SU-DHL-6 (cell line): ENCODE measurements around the gene ASPHD2.

ENCODE experiments used
- CTCF ChIP-seq: fragments of 200-600 bp; sonication (generic); IDR thresholded peaks from one replicate; pipeline ENCODE4 v1.5.1; 2017; ENCODE audit warnings: antibody characterized with exemption, mild to moderate bottlenecking, low read length, moderate library complexity; ENCODE audit not compliant: insufficient read depth, poor library complexity, severe bottlenecking
- EZH2phosphoT487 ChIP-seq: fragments of 200-600 bp; sonication (generic), shearing (Covaris generic); conservative IDR thresholded peaks from 2 replicates; pipeline ENCODE4 v1.6.1; 2018; ENCODE audit warnings: mild to moderate bottlenecking, antibody characterized with exemption, low read length, moderate library complexity, mixed read lengths

- TF ChIP-seq CTCF (no peak), EZH2phosphoT487 (no peak)
Observed at GRCh38 chr22:26483439-26484359, 54.6 kb downstream of the ASPHD2 start, which contains the start of the genes HPS4 and SRRD.
